ENCODE measurements around the gene ATP11A.
A peak's percentile ranks its signal among the peaks of the same experiment; 100 is the strongest.

The ATP11A gene

DNA sequence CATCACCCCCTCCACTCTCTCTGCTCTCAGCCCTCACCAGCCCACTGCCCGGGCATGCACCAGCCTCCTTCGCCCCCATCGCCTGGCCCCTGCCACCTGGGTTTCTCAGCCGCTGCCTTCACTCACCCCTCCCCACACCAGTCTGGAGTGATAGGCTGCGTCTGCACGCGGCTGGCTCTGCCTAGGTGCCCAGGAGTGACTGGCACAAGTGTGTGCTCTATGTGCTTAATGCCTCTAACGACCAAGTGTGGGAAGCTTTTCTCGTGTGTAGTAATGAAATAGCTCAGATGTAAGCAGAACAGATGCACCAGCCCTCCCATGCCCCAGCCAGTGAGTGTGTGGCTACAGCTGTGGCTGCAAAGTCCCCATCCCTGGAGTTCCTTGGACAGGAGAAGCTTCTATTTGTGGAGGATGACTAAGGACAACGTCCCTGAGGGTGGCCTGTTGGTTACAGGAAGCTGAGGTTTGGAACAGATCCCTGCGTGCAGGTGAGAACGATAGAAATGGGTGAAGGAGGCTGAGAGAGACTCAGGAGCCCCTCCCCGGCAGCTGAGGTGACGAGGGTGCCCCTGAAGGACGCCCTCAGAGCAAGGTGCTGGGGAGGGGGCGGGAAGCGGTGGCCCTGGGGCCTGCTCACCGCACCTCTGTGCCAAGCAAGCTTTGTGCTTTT is 35.6 kb downstream of the ATP11A start:
- DNase-seq (ENCODE audit: low spot score), result no peak

DNA sequence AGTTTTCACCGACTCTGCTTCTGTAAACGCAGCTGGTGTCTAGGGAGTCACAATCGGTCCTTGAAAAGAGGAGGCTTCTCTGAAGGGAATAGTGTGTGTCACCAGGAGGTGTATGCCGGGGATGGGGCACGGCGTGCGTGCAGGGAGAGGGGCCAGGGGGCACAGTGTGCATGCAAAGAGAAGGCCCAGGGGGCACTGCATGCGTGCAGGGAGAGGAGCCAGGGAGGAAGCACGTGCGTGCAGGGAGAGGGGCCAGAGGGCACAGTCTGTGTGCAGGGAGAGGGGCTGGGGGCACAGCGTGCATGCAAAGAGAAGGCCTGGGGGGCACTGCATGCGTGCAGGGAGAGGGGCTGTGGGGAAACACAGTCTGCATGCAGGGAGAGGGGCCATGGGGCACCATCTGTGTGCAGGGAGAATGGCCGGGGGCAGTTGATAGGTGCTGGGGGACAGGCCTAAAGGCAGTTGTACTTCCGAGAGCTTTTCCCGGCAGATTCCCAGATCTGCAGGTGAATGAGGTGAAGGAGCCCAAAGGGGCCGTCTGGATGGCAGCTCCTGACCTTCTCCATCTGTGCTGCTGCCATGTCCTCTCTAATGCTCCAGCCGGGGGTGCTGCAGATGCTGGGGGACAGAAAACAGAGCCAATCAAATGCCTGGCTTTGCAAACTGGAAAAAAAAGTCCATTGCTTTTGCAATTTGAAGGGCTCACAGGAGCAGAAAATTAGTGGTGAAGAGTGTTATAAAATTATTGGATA is 36.4 kb downstream of the ATP11A start:
- DNase-seq (ENCODE audit: low spot score), result no peak

DNA sequence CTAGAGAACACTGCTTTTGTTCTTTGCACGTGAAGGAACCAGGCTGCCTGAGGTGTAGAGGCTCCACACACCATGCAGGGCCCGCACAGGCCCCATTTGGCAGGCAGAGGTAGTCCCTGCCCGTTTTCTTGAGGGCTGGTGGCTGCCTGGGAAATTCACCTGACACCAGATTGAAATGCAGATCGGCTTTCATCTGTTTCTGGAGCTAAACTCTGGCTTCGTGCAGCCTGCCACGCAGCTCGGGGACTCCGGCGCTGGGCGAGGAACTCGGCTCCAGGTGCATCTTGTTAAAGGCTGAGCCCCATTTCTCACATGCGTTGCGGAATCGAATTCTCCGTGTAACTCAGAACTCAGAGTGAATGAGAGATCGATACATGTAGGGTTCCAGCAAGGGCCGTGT is 37.7 kb downstream of the ATP11A start:
- DNase-seq (ENCODE audit: low spot score), result no peak

- DNase-seq (ENCODE audit: low spot score), result no peak
Measured at GRCh38 chr13:112728375-112729126, 38.7 kb downstream of the ATP11A start.

GRCh38 chr13:112729408-112729807 is 39.6 kb downstream of the ATP11A start:
- no peak for DNase-seq (ENCODE audit: low spot score)

GRCh38 chr13:112730157-112730671 is 40.4 kb downstream of the ATP11A start:
- DNase-seq (ENCODE audit: low spot score), result no peak

DNA sequence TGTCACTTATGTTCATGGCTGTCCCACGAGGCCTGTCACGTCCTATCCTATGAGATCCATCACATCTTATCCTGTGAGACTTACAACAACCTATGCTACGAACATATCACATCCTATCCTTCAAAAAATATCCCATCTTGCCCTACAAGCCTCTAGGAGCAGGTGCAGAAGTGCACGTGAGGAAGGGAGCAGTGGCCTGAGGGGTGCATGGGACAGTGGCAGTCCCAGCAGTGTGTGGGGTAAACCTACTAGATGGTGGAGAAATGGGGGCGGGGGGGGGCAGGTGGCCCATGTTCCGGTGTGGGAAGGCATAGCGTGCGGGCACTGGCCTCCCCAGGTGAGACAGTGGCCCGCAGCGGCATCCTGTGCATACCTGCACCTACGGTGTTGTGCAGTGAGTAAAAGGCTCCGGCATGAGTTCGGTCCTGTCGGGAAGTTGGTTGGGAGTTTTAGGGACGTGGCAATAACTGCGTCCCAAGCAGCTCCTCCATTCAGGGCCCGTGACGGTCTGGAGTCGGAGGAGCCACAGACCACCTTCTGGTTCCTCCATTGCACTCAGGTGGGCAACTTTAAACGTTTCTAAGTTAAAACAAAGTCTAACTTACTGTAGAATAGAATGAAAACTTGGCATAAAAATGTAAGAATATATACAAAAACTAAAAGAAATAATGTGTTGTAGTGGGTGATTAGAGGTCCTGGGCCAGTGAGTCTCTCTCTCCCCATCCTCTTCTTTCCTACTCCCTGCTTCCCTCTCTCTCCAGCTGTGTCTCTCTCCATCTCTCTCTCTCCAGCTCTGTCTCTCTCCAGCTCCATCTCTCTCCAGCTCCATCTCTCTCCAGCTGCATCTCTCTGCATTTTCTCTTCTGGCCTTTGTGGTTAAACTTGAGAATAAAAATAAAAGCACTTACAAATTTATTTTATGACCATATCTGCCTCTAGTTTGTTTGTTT is 42.1 kb downstream of the ATP11A start:
- DNase-seq (ENCODE audit: low spot score), result no peak

- no peak for DNase-seq (ENCODE audit: low spot score)
Measured at GRCh38 chr13:112732679-112733078, 42.8 kb downstream of the ATP11A start.

DNA sequence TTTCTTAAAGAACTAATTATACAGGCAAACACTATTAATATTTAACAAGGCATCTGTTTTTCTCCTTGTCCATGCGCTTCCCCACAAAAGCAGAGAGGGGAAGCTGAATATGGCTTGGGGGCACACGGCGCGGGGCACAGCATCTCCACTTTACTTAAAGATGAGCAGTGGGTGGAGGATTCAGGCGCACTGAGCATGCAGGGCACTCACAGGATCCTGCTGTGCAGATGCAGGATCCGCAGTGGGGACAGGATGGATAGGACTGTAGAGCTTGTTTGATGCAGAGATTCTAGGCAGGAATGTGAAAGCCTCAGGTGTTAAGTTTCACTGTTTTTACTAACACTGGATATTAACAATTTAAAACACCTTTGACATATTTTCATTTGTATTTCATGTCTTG is 43.3 kb downstream of the ATP11A start:
- no peak for DNase-seq (ENCODE audit: low spot score)

- DNase-seq (ENCODE audit: low spot score), result no peak
Measured at GRCh38 chr13:112733661-112734379, 44.0 kb downstream of the ATP11A start.

GRCh38 chr13:112734696-112735547 is 45.1 kb downstream of the ATP11A start:
- DNase-seq (ENCODE audit: low spot score), result peak; percentile 27

GRCh38 chr13:112735791-112736190 is 46.0 kb downstream of the ATP11A start:
- no peak for DNase-seq (ENCODE audit: low spot score)

- DNase-seq (ENCODE audit: low spot score), result no peak
Measured at GRCh38 chr13:112737294-112737693, 47.5 kb downstream of the ATP11A start.

GRCh38 chr13:112738606-112739005 is 48.8 kb downstream of the ATP11A start:
- DNase-seq (ENCODE audit: low spot score), result no peak

DNA sequence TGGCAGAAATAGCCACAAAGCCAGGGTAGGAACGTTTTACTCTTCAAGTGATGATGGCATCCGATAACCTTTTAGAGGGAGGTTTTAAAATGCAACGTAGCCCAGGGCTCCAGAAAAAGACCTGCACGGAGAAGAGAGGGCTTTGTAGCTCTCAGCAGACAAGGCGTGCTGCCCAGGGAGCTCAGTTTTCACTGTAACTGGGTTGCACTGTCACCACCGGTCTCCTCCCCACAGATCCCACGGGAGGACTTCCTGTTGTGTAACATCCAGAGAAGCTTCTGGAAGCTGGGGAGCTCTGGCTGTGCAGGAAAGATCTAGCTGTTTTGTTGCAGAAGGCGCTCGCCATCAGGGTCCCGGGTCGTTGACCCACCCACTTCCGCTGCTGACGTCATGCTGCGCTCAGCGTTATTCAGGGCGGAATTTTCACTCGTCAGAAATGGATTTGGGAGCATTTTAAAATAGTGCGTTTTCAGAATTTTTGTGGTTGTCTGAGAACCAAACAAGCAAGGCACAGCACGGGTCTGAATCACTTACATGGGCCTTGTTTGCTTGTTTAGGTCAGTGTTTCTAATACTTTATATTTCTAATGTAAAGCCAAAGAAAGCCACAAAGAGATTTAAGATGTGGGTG is 50.8 kb downstream of the ATP11A start:
- peak; percentile 89 for DNase-seq (ENCODE audit: low spot score)

- DNase-seq (ENCODE audit: low spot score), result no peak
Measured at GRCh38 chr13:112741185-112741755, 51.4 kb downstream of the ATP11A start.

GRCh38 chr13:112741835-112742570 is 52.2 kb downstream of the ATP11A start:
- DNase-seq (ENCODE audit: low spot score), result no peak

DNA sequence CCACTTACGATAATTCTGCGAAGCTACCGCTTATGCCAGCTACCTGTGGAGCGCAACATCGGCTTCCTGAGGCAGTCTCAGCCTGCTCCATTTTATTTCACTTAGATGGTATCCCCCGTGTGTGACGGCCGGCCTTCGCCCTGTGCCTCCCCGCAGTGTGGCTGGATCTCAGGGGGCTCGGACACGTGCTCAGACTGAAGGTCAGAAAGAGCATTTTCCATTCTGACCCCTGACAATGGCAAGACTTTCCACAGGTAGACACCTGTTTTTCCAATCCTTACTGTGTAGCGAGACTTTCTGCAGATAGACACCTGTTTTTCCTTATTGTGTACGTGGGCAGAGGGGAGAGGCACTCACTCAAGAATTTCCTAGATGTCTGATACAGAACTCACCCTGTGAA is 52.7 kb downstream of the ATP11A start:
- no peak for DNase-seq (ENCODE audit: low spot score)

All from AG08395 (cell line).